Measurements from ENCODE around the gene PANX3.

DNA sequence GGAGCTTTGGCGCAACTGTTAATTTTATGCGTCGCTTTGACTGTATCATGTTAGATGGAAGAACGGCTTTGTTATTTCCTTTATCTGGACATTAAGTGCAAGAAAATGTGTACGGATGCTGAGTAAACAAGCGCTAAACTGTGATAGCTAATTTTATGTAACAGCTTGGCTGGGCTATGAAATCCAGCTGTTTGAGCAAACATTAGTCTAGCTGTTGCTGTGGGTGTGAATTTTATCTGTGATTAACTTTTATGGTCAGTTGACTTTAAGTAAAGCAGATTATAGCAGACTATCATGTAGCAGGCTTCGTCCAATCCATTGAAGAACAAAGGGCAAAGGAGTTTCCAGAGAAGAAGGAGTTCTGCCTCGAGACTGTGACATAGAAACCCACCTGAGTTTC, 27.4 kb upstream of the PANX3 start:
- TF ChIP-seq YY1 (IDR thresholded peaks at IDR 0.05; ENCODE audit: insufficient read depth, insufficient read length) = no peak
- TF ChIP-seq ZNF274 (IDR thresholded peaks at IDR 0.05; ENCODE audit: low read depth, low read length) = no peak

All from NT2/D1 (cell line).